Ramos (cell line): ENCODE measurements around the gene SCNN1G.

ENCODE experiments used
- in situ Hi-C: fragments of 300-500 bp; cut with MboI; formaldehyde crosslinking; loops from one replicate; pipeline ENCODE4 v1.14.3; 2022; ENCODE audit warnings: low sequenced_read_pairs; ENCODE audit not compliant: unreplicated experiment

Gene SCNN1G

GRCh38 chr16:23149993-23150364 lies 32.6 kb upstream of the SCNN1G start:
- in situ Hi-C loops: no loop called here

GRCh38 chr16:23152386-23153178 lies 30.0 kb upstream of the SCNN1G start:
- in situ Hi-C loops: no loop called here

- in situ Hi-C loops: no loop called here
Observed at GRCh38 chr16:23155445-23156049, 27.0 kb upstream of the SCNN1G start.

- in situ Hi-C loops: no loop called here
Observed at GRCh38 chr16:23156110-23156509, 26.4 kb upstream of the SCNN1G start.

GRCh38 chr16:23156946-23157460 lies 25.5 kb upstream of the SCNN1G start:
- in situ Hi-C loops: no loop called here

GRCh38 chr16:23158114-23158513 lies 24.4 kb upstream of the SCNN1G start:
- in situ Hi-C loops: no loop called here

- in situ Hi-C loops: no loop called here
Observed at GRCh38 chr16:23160082-23160481, 22.5 kb upstream of the SCNN1G start.

GRCh38 chr16:23160574-23160973 lies 22.0 kb upstream of the SCNN1G start:
- in situ Hi-C loops: no loop called here

- in situ Hi-C loops: no loop called here
Observed at GRCh38 chr16:23163921-23164320, 18.6 kb upstream of the SCNN1G start.

GRCh38 chr16:23164736-23165135 lies 17.8 kb upstream of the SCNN1G start:
- in situ Hi-C loops: no loop called here

- in situ Hi-C loops: no loop called here
Observed at GRCh38 chr16:23172583-23172982, 10.0 kb upstream of the SCNN1G start.

GRCh38 chr16:23172994-23173393 lies 9.6 kb upstream of the SCNN1G start:
- in situ Hi-C loops: no loop called here

- in situ Hi-C loops: loop anchor here (25.0 kb wide), 1 partner anchor 413 kb away; the partner anchor contains the start of gene NDUFAB1
Observed at GRCh38 chr16:23174622-23175021, 7.9 kb upstream of the SCNN1G start.

GRCh38 chr16:23175651-23176050 lies 6.9 kb upstream of the SCNN1G start:
- in situ Hi-C loops: loop anchor here (25.0 kb wide), 1 partner anchor 412 kb away; the partner anchor contains the start of gene NDUFAB1

- in situ Hi-C loops: loop anchor here (25.0 kb wide), 1 partner anchor 406 kb away; the partner anchor contains the start of gene NDUFAB1
Observed at GRCh38 chr16:23181506-23181905, 1.0 kb upstream of the SCNN1G start.

GRCh38 chr16:23182206-23182678 lies 303 bp upstream of the SCNN1G start:
- in situ Hi-C loops: loop anchor here (25.0 kb wide), 1 partner anchor 405 kb away; the partner anchor contains the start of gene NDUFAB1

GRCh38 chr16:23183543-23183862 lies 958 bp downstream of the SCNN1G start:
- in situ Hi-C loops: loop anchor here (25.0 kb wide), 1 partner anchor 404 kb away; the partner anchor contains the start of gene NDUFAB1

GRCh38 chr16:23185656-23186055 lies 3.1 kb downstream of the SCNN1G start:
- in situ Hi-C loops: loop anchor here (5.0 to 25.0 kb wide), 2 partner anchors 247 to 402 kb away; partner anchors contain the start of gene NDUFAB1

GRCh38 chr16:23186171-23186570 lies 3.6 kb downstream of the SCNN1G start:
- in situ Hi-C loops: loop anchor here (5.0 to 25.0 kb wide), 2 partner anchors 246 to 401 kb away; partner anchors contain the start of gene NDUFAB1

GRCh38 chr16:23187341-23187740 lies 4.8 kb downstream of the SCNN1G start:
- in situ Hi-C loops: loop anchor here (5.0 to 25.0 kb wide), 2 partner anchors 245 to 400 kb away; partner anchors contain the start of gene NDUFAB1

- in situ Hi-C loops: loop anchor here (5.0 to 25.0 kb wide), 2 partner anchors 243 to 398 kb away; partner anchors contain the start of gene NDUFAB1
Observed at GRCh38 chr16:23188911-23189310, 6.4 kb downstream of the SCNN1G start.
